CD4-positive, alpha-beta T cell treated with Interleukin-17A for 1 hour (primary cell): ENCODE results near the gene APC.
A peak's percentile ranks its signal among the peaks of the same experiment; 100 is the strongest.

Experiments used
- DNase-seq: peaks from one replicate; pipeline ENCODE4 v3.0.0-alpha.2; 2020

Gene APC

DNA sequence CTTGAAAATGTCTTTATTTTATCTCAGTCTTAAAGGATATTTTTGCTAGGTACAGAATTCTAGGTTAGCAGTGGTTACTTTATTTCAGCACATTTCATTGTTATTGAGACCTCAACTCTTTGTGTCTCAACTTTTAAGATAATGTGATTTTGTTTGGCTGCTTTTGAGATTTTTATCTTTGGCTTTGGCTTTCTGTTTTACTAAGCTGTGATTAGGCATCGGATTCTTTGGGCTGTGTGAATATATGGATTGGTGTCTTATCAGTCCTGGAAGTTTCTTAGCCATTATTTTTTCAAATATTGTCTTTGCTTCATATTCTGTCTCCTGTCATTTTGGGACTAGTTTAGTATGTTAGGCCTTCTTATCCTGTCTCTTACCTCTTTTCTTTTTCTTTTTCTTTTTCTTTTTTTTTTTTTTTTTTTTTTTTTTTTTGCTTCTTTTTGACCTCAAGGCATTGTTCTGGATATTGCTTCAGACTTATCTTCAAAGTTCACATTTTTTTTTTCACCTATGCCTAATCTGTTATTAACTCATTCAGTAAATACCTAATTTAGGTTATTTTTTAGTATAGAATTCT, 20.1 kb upstream of the APC start:
- DNase-seq = no peak

DNA sequence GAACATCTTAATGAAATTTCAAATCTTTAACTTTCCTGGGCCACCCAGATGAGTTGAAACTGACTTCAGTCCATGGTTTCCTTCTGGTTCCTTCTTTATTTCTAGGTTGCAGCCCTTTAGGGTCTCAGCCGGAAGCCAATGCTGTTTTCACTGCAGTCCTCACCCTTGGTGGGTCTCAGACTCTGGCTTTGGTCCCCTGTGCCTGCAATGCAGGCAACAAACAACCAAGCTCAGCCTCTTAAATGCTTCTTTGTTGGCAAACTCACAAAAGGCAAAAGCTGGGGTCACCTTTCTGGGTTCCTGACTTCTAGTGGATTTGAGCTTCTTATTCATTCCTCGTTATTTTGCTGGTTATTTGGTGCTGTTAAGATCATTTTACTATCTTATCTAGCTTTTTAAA, 19.3 kb upstream of the APC start:
- no peak for DNase-seq

DNA sequence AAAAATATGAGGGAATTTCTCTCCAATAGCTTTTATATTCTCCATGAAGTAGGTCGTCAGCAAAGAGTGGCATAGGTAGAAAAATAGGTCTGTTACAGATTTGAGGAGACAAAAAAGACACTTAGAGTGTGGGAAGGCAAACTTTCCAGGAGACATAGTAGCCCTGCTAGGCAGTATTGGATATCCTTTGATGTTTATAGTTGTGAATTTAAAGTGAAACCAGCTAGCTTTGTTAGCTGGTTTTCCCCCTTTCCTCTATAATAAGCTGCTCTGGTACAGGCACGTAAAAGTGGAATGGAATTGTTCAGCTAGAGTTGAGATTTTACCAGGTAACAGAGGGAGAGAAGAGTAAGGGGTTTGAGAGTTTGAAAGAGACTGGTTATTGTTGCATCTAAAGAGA, 17.1 kb upstream of the APC start:
- DNase-seq = no peak

- DNase-seq = no peak
These were observed 12.8 kb upstream of the APC start for GRCh38 chr5:112724901-112725300.

DNA sequence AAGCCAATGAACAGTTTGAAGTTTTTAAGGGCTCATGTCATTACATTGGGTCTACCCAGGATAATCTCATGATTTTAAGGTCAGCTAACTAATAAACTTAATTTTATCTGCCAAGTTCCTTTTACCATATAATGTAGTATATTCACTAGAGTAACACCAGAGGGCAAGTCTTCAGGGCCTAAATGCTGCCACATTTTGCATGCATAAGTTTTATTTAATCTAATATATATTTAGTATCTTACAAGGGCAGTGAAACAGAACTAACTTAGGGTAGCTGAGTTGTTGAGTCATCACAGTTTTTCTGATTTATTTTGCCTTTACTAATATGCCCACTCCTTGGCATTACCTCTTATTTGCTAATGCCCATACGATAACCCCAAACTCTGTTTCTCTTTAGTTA, 8.1 kb upstream of the APC start:
- DNase-seq = no peak

DNA sequence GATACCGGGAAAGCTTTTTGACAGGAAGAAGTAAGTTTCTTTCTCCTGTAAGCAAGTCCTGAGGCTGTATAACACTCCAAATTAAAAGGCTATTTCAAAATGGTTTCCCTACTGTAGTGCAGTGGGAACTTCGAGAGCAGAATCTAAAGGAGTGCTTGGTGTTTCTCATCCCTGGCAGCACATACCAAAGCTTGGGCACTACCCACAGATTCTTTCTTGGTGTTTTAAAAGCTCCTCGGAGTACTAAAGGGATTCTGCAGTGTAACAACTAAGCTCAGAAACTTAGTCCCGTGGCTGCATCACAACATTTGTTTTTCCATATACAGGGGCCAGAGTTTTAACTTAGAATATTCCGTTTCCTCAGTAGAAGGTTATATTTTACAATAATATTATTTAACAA, 5.6 kb upstream of the APC start:
- DNase-seq = no peak

DNA sequence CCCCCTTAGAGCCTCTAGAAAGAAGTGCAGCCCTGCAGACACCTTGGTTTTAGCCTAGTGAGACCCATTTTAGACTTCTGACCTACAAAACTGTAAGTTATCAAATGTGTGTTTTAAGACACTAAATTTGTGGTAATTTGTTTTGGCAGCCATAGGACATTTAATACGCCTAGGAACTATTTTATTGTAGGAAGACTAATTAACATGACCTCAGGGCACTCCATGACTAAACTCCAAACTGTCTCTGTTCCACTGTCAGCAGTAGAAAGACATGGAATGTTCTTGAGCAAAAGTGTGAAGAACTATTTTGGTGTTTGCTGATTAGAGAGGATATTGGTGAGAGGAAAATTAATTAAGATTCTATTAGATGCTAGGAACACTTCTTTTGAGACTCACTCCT, 4.1 kb upstream of the APC start:
- DNase-seq = no peak

GRCh38 chr5:112734597-112734996, 3.1 kb upstream of the APC start:
- DNase-seq = no peak

DNA sequence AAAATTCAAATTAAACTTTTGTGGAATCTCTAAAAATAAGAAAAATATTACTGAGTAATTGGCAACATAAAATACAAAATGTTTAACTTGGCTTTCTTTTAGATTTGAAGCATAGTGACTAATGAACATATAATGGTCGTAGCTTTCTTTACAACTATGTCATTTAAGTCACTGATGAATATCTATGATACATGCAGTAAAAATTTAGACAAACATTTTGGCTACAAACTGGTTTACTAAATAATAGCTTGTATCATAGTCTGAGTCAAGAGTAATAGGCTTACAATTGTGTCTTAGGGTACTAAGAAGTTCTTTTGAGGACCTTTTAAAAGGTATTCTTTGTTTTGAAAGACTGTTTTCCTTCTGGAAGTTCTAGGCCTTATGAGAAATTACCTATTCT, 2.0 kb upstream of the APC start:
- no peak for DNase-seq

GRCh38 chr5:112737070-112737462, 619 bp upstream of the APC start:
- DNase-seq = no peak

DNA sequence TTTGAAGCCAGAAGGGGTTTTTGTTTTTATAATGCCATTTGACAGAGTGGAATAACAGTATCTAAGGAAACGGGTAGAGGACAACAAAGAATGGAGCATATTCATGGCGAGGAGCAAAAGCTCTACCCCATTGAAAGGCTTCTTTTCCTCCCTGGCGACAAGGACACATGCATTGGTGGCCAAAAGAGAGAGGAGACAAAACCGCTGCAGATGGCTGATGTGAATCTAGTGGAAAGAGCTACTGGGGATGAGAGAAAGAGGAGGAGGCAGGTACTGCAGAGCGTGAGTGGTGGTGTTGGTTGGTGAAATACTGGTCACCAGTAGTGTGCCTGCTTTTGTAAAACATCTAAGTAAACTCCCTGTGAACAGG, 491 bp downstream of the APC start:
- DNase-seq = no peak

DNA sequence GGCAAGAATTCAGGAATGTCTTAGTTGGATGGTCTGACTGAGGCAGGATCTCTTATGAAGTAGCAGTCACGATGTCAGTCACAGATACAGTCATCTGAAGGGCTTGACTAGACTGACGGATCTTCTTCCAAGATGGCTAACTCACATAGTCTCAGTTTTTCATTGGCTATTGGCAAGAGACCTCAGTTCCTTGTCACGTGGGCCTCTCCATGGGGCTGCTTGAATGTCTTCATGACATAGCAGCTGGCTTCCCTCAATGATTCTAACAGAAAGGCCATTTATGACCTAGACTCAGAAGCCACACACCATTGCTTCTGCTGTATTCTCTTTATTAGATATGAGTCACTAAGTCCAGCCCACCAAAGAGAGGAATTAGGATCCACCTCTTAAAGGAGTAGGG, 4.7 kb downstream of the APC start:
- DNase-seq = no peak

- DNase-seq = no peak
These were observed 5.9 kb downstream of the APC start for GRCh38 chr5:112743631-112744030.

- no peak for DNase-seq
These were observed 14.7 kb downstream of the APC start for GRCh38 chr5:112752335-112752734.

GRCh38 chr5:112755703-112756102, 18.0 kb downstream of the APC start:
- no peak for DNase-seq

- peak; percentile 74 for DNase-seq
These were observed 20.0 kb downstream of the APC start for GRCh38 chr5:112757468-112758208.

GRCh38 chr5:112758676-112759075, 21.0 kb downstream of the APC start:
- no peak for DNase-seq

GRCh38 chr5:112762113-112762810, 24.6 kb downstream of the APC start:
- DNase-seq = no peak

GRCh38 chr5:112763165-112763564, 25.5 kb downstream of the APC start:
- no peak for DNase-seq

DNA sequence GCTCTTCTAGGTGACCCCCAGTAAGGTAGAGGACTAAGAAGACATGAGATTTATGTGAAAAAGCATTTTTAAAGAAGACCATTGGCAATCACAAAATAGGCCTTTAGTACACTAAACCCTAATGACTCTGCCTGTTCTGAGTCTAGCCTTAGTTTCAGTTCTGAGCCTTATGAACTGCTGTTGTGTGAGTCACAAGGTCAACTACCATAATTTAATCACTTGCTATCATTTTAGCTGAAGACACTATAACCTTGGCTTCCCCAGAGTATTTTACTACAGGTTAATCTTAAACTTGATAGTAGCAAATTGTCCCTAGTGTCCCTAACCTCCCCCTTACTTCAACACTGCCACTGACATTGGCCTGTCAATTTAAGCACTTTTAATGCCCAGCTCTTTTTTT, 34.4 kb downstream of the APC start:
- no peak for DNase-seq

- DNase-seq = no peak
These were observed 38.7 kb downstream of the APC start for GRCh38 chr5:112776301-112776856.

GRCh38 chr5:112779531-112779930, 41.8 kb downstream of the APC start:
- no peak for DNase-seq

- DNase-seq = no peak
These were observed 47.0 kb downstream of the APC start for GRCh38 chr5:112784726-112785125.

DNA sequence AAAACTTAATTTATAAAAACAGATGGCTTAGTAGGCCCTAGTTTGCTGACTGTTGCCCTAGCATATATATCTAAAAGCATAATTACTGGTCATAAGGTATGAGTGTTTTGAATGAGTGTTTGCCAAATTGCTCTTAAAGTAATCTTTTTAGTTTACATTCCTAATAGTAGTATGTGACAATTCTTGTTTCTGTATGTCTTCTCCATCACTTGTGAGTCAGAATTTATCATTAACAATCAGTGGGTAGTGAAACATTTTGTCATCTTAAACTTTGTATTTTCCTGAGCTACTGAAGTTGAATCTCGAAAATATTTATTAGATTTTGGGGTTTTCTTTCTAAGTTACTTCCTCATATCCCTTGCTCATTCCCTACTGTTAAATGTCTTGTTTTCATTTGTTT, 49.6 kb downstream of the APC start:
- DNase-seq = no peak
